Measurements from ENCODE around the gene TSPAN9. TPM values are rescaled to one million over a fixed set of nuclear protein-coding genes. Genes with fewer than 3 reads are reported as not detected.

Gene TSPAN9
- total and polyA plus RNA-seq, 2 of the 4 experiments (the other 2 are of a cell fraction), result 17.7 to 39.1 TPM

- dilution Hi-C loops (cut with HindIII; ENCODE audit: low sequenced_read_pairs, unreplicated experiment), result no loop called here
- H4K5ac ChIP-seq (ENCODE audit: low read depth, low read length), result no peak overlapping the region
- in situ Hi-C loops (cut with MboI; ENCODE audit: low sequenced_read_pairs), result loop anchor here (10.0 kb wide), 1 partner anchor 177 kb away; the partner anchor contains the start of gene TEX52
- no peak overlapping the region for H3K56ac ChIP-seq (ENCODE audit: extremely low read depth, insufficient read depth, low read length)
- no peak overlapping the region for H4K91ac ChIP-seq (ENCODE audit: insufficient read depth, low read depth, low read length)
- H3K27me3 ChIP-seq (ENCODE audit: control insufficient read depth, insufficient read depth, low read length), result no peaks in the 10 kb centered on the region
- ChIA-PET POLR2A (ENCODE audit: unreplicated experiment) (interaction anchor here (0.5 kb wide), 1 partner anchor 11 kb away, joined by 4 read pairs; no protein-coding TSS in a partner anchor), CTCF (no interaction called here)
- no peak overlapping the region for H3K18ac ChIP-seq (ENCODE audit: low read depth, low read length)
- H3K4me3 ChIP-seq (ENCODE audit: insufficient read depth, low read depth, low read length), result no peak overlapping the region
- no peaks in the 10 kb centered on the region for H4K20me1 ChIP-seq (ENCODE audit: insufficient read depth, low read length)
- H2AFZ ChIP-seq (replicated peaks; ENCODE audit: low read length, poor library complexity), result no peak overlapping the region
- H3K14ac ChIP-seq (replicated peaks; ENCODE audit: low read depth, low read length), result no peak overlapping the region
- 87% methylated on average over 11 of the region's 12 CpGs; no CpG with 5 or more reads in 1 of the 2 experiments for WGBS, 2 experiments (ENCODE audit: extremely low coverage in 2 of 2, insufficient read length in 1 of 2)
- no peak overlapping the region for H2BK15ac ChIP-seq (ENCODE audit: low read depth, low read length)
- H3K27ac ChIP-seq (ENCODE audit: insufficient read depth, low read length), result no peak overlapping the region
- no peak overlapping the region for H3K4ac ChIP-seq (ENCODE audit: low read depth, low read length)
- intact Hi-C loops (cut with micrococcal nuclease), result no loop called here
- DNase-seq, result no peak
- peaks cover 3% of the 10 kb centered on the region; the same call in 1 of the 2 replicates for H3K4me1 ChIP-seq (ENCODE audit: control insufficient read depth, insufficient read depth, low read length)
- peaks cover 8% of the 10 kb centered on the region for H3K36me3 ChIP-seq (ENCODE audit: control insufficient read depth, insufficient read depth, low read length)
- no peak overlapping the region for H2BK5ac ChIP-seq (ENCODE audit: low read depth, low read length, poor library complexity, severe bottlenecking)
- no TSS peak for BruUV-seq (replicated peaks)
- TF ChIP-seq CTCF (conservative IDR thresholded peaks at IDR 0.05; ENCODE audit: low read depth, low read length) (no peak), FOS (IDR thresholded peaks at IDR 0.05; ENCODE audit: low read depth, low read length) (no peak), MAFK (IDR thresholded peaks at IDR 0.05; ENCODE audit: low read depth, low read length) (no peak), RCOR1 (IDR thresholded peaks at IDR 0.05; ENCODE audit: insufficient replicate concordance, low read length) (no peak), USF2 (IDR thresholded peaks at IDR 0.05; ENCODE audit: low read depth, low read length) (no peak), ELK1 (IDR thresholded peaks at IDR 0.05; ENCODE audit: borderline replicate concordance, low read depth, low read length) (no peak), CEBPB (IDR thresholded peaks at IDR 0.05; ENCODE audit: low read depth, low read length) (no peak), CHD1 (IDR thresholded peaks at IDR 0.05; ENCODE audit: low read depth, low read length) (no peak), BHLHE40 (IDR thresholded peaks at IDR 0.05; ENCODE audit: low read depth, low read length) (no peak), MXI1 (IDR thresholded peaks at IDR 0.05; ENCODE audit: borderline replicate concordance, low read depth, low read length) (no peak), MAZ (IDR thresholded peaks at IDR 0.05; ENCODE audit: borderline replicate concordance, low read depth, low read length) (no peak)
- no peaks in the 10 kb centered on the region for H3K9me3 ChIP-seq (ENCODE audit: control insufficient read depth, insufficient read depth, low read length)
- H2AK9ac ChIP-seq (replicated peaks; ENCODE audit: low read depth, low read length, poor library complexity), result peak overlapping the region; percentile 53
- no peak for ATAC-seq (ENCODE audit: low read depth)
- no peak overlapping the region for H2BK120ac ChIP-seq (ENCODE audit: low read depth, low read length)
- no peak overlapping the region for H2AK5ac ChIP-seq (ENCODE audit: low read depth, low read length)
- no peak overlapping the region for H3K23ac ChIP-seq (ENCODE audit: low read depth, low read length)
- no peaks in the 10 kb centered on the region; a peak in 1 of 4 replicates for H3K79me1 ChIP-seq (ENCODE audit: low read depth in 1 of 2, low read length in 2 of 2)
- no peaks in the 10 kb centered on the region; the same call in 1 of the 2 replicates for H3K9me1 ChIP-seq (ENCODE audit: insufficient read depth, low read length)
- no peak overlapping the region for H2BK20ac ChIP-seq (ENCODE audit: low read depth, low read length)
- no peak overlapping the region for H4K8ac ChIP-seq (ENCODE audit: low read depth in 2 of 2, low read length in 2 of 2)
- H3K9ac ChIP-seq (ENCODE audit: low read depth, low read length), result no peak overlapping the region
- no peak overlapping the region for H3K4me2 ChIP-seq (ENCODE audit: low read depth, low read length)
Observed at GRCh38 chr12:3032161-3032560, 45.0 kb upstream of the TSPAN9 start.
